Adipose tissue (tissue), 3 donors: ENCODE results near the gene PPP1R1A. TPM values are rescaled to one million over a fixed set of nuclear protein-coding genes. Genes with fewer than 3 reads are reported as not detected.

Source experiments
- H3K27ac ChIP-seq: one replicate; pipeline ENCODE4 v1.5.1; 2013; ENCODE audit warnings: low read depth, low read length
- WGBS, 3 donors: extraction: QIAGEN DNeasy Blood & Tissue Kit; methylation state at CpG; one replicate each; pipeline ENCODE4 v1.1.7; 2013; 5-methylcytosine and 5-hydroxymethylcytosine counted together
- polyA plus RNA-seq, 3 donors: library from polyadenylated mRNA; stranded (reverse); fragments of 200-250 nt; gene quantifications; one replicate each; pipeline ENCODE4 v1.2.3, GENCODE V29; 2013
- donor health status: healthy with polysubstance abuse.
- donor health status: Bipolar disorder and iron deficiency.
- donor health status: healthy.

The PPP1R1A gene, protein sequence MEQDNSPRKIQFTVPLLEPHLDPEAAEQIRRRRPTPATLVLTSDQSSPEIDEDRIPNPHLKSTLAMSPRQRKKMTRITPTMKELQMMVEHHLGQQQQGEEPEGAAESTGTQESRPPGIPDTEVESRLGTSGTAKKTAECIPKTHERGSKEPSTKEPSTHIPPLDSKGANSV
- polyA plus RNA-seq, result 100 to 1,000 TPM in 2 of 3 donors, 10 to 100 TPM in 1; 26.1 to 309 (median 212) TPM

DNA sequence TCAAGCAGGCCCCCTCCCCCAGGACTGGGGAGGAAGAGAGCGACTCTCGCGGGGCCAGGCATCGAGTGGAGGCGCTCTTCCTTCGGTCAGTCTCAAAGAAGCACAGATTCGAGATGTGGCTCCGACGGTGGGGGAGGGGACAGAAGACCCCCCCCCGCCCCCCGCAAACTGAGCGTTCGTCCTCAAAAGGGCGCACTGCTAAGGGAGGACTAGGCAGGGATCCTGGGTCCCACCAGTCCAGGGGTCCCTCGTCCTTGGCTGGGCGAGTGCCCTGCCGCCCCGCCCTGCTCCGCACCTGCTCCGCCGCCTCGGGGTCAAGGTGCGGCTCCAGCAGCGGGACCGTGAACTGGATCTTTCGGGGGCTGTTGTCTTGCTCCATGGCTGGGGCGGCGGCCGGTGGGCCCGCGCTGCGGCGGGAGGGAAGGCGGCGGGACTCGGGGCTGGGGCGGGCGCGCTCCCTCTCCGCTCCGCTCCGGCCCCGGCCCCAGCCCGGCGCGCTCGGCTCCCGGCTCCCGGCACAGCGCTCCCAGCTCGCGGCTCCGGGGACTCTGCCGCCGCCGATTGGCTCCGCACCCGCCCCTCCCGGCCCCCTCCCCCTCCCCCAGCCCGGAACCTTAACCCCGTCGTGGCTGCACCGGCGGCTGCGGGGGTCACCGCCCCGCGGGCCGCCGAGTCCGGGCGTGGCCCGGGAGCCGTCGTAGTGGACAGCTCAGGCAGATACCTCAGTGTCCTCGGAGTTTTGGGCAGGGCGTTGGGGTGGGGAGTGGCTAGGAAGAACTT is at the start of gene PPP1R1A:
Gene PPP1R1A, minus strand, starts transcription at position 550 of the 780 bp plus-strand sequence. Its CDS starts 171 bp downstream, at position 379.
- no peak within 1 kb of the TSS for H3K27ac ChIP-seq
- WGBS, 3 donors, result 1 to 3% (median 3%) methylated on average over 45 to 71 of the region's 77 CpGs

DNA sequence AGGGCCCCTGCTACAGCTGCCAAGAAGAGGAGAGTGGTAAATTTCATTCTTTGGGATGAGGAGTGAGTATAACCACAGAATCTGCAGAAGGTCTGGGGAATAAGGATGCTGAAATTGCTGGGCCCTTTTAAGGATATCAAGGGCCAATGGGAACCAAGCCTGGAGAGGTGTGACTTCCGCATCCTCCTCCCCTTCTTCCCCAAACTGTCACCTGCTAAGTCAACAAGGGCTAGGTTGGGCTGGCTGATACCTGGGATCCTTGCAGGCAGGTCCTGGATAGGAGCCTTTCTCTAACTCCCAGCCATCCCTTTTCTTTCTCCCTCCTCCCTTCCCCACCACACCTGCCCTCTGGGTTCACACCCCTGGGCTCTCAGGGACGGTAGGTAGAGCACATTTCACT is 46.3 kb upstream of the PPP1R1A start, which contains the start of gene LACRT:
Gene LACRT, minus strand, starts transcription at position 101 of the 400 bp plus-strand sequence. Its CDS starts 54 bp downstream, at position 47.
- WGBS, 3 donors, result 67 to 72% (median 70%) methylated on average over 2 of the region's 2 CpGs
- H3K27ac ChIP-seq, result no peak within 1 kb of the TSS

DNA sequence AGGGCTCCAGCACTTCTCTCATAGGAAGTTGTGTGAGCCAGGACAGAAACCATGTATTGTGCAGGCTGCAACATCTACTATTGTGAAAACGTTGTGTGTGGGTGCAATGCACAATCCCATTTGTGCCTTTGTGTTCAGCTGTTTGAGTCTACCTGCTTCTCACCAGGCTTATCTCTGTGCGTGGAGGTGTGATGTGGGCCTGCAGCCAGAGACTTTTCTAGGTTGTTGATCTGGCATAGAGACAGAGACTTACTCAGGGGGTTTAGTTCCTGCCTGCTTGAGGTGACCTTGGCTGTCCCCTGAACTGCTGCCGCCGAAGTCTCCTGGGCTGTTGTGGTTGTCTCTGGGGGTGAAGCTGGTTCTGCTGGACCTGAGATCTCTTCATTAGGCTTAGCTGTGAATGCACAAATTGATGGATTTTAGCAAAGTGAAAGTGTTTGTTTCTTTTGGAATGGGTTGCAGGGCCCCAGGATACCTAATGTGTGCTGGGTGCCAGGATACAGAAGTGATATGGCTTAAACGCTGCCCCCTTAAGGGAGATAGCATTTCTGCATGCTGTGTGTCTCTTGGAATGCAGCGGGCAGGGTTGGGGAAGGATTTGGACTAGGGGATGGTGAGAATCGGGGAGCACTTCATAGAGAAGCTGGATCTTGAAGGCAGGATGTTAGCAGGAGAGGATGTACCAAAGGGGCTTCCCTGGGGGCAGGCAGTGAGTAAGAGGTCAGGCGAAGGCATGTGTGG is 43.7 kb upstream of the PPP1R1A start:
- no peak overlapping the region for H3K27ac ChIP-seq
- 41 to 60% (median 59%) methylated on average over 8 of the region's 8 CpGs for WGBS, 3 donors

DNA sequence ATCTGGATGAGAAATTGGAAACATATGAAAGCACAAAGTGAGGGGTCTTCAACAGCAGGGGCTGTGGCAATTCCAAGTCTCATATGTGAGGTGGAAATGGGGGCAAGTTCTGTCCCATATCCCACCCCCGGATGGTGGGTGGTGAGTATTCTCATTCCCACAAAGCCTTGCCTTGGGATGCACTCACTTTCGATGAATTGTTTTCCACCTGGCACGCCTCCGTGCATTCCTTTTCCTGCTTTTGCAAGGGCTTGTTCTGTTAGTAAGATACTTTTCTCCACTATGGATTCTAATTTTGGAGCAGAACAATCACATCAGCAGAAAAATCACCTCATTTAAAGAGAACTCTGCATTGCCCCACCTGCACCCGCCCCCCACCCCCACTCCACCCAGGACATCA is 43.1 kb upstream of the PPP1R1A start:
- WGBS, 3 donors, result 56 to 71% (median 63%) methylated on average over 5 of the region's 5 CpGs
- no peak overlapping the region for H3K27ac ChIP-seq

DNA sequence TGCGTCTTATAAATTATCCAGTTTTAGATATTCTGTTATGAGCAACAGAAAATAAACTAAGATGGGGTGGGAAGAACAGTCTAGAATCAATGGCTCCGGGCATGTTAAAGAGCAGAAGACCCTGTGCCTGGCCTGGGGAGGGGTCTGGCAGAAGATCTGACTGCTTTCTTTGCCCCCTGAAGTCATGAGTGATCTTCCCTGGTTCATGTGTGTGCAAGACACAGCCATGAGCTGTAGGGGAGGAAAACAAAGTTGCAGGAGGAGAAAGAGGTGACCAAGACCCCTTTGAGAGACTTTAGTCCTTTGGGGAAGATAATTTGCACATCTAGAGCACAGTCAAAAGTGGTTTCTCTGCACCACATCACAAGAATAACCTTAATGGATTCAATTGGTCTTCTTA is 41.5 kb upstream of the PPP1R1A start:
- no peak overlapping the region for H3K27ac ChIP-seq
- WGBS, 3 donors, result 78 to 88% (median 85%) methylated on average over 2 of the region's 2 CpGs

DNA sequence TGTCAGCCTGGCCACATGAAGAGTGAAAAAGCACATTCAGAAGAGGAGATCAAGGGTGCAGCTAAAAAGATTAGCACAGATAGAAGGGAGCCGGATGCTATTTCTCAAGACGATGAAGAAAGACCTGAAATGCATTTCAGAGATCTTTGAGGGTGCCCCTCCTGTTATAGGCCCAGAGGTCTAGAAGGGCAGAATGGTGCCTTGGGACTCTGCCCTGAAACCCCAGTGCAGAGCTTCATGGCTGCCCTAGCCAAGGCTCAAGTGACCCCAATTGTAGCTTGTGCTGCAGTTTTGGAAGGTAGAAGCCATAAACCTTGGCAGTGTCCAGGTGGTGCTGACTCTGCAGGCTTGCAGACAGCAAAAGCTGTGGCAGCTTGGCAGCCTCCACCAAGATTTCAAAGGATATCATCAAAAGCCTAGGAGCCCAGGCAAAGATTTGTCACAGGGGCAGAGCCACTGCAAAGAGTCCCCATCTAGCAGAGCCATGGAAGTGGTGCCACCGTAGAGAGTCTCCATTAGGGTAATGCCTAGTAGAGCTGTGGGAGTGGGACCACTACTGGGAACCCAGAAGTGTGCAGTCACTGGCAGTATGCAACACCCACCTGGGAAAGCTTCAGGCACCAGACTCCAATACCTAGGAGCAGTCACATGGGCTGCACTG is 39.9 kb upstream of the PPP1R1A start:
- H3K27ac ChIP-seq, result no peak overlapping the region
- 91 to 95% (median 92%) methylated on average over 3 of the region's 3 CpGs for WGBS, 3 donors

DNA sequence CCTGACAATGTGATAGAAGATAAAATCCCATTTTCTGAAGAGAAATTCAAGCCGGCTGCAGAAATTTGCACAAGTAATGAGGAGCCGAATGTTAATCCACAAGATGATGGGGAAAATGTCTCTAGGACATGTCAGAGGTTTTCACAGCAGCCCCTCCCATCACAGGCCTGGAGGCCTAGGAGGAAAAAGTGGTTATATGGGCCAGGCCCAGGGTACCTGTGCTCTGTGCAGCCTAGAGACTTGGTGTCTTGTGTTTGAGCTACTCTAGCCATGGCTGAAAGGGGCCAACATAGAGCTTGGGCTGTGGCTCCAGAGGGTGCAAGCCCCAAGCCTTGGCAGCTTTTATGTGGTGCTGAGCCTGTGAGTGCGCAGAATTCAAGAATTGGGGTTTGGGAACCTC is 38.8 kb upstream of the PPP1R1A start:
- H3K27ac ChIP-seq, result no peak overlapping the region
- 83 to 94% (median 91%) methylated on average over 3 of the region's 3 CpGs for WGBS, 3 donors

DNA sequence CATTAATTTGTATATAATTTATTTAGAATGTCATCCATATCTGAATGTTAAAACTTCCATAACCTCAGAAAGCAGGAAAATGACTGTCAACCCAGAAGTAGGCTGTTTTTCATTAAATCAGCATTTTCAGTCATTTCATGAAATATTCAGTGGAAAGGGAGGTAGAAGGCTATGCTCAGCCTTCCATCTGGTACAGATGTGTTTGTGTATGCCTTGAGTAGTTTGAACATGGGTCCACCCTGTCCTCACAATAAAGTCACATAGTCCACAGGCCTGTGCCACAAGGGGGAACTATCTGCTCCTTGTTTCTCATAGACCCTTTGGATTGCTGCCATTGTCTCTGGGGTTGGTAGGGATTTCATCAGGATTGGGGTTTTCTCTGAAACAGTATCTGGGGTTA is 37.1 kb upstream of the PPP1R1A start:
- H3K27ac ChIP-seq, result no peak overlapping the region

DNA sequence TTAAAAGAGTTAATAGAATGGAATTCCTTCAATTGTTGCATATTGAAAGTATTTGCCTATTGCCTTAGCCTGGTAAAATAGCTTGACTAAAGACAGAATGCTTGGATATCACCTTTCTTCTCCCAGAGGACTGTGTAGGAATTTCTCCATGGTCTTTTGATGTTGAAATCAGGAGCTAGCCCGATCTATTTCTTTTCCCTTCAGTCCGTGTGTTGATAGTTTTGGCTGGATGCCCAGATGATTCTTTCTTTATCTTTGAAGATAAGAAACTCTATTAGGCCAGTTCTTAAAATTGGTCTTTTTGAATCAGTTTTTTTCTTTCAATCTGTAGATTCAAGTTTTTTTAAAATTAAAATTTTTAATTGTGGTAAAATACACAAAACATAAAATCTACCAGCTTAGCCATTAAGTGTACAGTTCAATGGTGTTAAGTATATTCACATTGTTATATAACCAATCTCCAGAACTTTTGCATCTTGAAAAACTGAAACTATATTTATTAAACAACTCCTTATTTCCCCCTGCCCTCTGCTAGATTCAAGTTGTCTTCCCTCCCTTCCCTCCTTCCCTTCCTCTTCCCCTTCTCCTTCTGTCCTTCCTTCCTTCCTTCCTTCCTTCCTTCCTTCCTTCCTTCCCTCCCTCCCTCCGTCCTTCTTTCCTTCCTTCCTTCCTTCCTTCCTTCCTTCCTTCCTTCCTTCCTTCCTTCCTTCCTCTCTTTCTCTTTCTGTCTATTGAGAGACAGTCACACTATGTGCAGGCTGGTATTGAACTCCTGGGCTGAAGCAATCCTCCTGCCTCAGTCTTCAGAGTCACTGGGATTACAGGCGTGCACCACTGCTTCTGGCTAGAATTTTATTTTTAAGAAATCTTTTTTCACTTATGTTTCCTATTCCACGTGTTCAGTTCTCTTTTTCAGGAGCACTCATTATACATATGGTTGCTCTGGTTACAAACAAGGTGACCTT is 36.1 kb upstream of the PPP1R1A start:
- H3K27ac ChIP-seq, result no peak overlapping the region
- WGBS, 3 donors, result 40 to 47% (median 44%) methylated on average over 5 of the region's 5 CpGs

DNA sequence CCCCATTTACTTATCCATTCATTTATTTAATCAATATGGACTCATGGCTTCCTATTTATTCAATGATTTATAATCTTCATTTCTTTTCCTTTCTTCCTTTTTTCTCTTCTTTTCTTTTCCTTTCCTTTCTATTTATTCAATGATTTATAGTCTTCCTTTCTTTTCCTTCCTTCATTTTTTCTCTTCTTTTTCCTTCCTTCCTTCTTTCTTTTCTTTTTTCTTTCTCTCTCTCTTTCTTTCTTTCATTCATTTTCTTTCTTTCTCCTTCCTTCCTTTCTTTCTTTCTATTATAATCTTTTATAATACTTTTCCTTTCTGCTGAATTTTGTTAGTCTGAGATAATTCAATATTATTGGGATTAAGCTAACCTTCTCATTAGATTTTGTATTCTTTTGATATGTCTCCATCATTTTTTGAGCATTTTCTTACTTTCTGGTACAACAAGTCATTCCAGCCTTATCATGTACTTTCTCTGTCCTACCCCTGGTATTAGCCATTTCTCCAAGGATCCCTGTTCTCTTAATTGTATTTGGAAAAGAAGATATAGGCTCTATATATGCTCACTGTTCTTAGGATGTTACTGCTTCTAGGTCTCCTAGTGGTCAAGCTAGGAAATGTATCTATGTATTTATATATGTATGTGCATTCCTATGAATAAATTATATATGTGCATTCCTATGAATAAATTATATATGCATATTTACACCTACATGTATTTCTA is 34.2 kb upstream of the PPP1R1A start:
- no peak overlapping the region for H3K27ac ChIP-seq

DNA sequence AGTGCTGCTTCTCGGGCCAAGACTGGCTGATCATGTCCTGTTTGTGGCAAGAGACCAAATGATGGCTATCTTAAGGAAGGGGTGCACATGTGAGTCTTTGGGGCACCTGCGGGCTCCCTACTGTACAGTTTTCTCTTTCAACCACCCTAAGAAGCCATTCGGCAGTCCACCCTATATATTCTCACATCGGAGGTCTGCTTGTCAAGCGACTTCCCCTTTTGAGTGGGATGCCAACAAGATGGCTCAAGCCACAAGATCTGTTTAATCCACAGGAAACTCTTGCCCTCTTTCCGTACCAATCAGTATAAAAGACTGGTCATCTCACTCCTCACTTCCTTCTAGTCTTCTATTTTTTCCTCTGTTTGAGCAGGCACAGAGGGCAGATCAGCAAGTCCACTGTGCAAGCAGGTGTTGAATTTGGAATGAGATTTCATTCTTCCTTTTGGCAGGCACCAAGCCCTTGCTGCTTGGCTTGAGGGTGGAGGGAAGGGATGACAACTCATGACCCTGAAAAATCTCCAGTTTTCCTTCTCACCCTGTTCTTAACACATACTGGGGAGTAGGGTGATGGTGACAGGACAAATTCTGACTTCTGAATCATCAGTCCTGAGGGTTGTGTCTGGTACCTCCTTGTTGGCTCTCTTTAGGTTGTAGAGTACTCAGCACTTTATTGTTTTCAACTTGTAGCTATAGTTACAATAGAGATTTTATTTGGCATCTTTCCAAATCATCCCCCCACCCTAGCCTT is 28.6 kb upstream of the PPP1R1A start:
- no peak overlapping the region for H3K27ac ChIP-seq
- 40 to 67% (median 48%) methylated on average over 6 of the region's 6 CpGs for WGBS, 3 donors

DNA sequence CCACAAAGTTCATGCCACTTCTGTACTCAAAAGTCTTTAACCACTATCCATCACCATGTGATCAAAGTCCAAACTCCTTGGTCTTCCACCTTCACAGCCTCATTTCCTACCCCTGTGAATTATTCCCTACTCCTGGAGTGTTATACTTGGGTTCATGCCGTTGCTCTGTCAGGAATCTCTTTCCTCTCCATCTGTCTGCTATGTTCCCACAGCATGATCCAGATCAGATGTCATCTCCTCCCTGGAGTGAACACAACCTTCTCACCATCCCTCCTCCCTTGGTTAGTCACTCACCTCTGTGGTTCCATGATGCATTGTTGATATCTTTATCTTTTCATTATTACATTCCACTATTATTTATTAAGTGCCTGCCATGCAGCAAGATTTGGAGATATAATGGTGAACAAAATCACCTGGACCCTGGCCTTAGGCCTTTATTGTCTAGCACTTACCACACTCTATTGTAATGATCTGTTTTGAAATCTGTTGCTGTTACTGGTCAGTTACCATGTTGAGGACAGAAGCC is 23.8 kb upstream of the PPP1R1A start:
- WGBS, 3 donors, result 37 to 69% (median 69%) methylated on average over 1 of the region's 1 CpG

DNA sequence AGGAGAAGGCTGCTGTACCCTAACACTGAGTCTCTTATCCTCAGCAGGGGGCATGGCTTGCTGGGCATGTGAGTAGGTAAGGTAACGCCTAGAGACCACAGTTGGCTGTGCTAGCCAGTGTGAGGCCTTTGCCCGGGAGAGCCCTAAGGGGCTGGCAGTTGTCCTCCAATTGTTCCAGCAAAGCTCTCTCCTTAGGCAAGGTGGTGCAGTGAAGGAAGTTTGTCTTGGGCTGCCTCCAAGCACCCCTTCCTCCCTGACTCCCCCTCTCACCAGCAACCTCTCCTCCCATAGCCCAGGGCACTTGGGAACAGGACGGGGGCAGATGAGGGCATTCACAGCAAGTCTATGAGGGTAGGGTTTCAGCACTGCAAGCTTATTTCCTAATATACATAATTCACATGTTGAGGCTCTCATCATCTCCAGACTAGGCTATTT is 23.3 kb upstream of the PPP1R1A start:
- 76 to 83% (median 77%) methylated on average over 3 of the region's 3 CpGs for WGBS, 3 donors
- H3K27ac ChIP-seq, result no peak overlapping the region

More for the DNA sequence above, 23.8 kb upstream of the PPP1R1A start:
- no peak overlapping the region for H3K27ac ChIP-seq

DNA sequence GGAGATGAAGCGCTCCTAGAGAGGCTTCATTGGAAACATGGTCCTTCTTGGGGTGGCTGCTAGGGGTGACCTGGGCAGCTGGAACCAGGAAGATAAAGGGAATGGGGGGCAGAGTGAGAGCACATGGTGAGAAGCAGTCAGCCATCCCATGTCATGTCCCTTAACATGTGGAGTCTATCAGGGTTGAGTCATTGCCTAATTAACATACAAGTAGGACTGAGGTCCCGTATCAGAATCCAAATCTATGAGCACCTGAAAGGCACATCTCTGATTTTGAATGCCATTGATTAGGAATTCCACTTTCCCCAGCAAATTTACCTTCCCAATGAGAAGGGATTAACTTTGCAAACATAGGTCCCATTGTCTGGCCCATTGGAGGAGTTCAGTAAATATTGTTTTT is 20.3 kb upstream of the PPP1R1A start:
- WGBS, 3 donors, result 50 to 83% (median 73%) methylated on average over 2 of the region's 2 CpGs
- no peak overlapping the region for H3K27ac ChIP-seq

DNA sequence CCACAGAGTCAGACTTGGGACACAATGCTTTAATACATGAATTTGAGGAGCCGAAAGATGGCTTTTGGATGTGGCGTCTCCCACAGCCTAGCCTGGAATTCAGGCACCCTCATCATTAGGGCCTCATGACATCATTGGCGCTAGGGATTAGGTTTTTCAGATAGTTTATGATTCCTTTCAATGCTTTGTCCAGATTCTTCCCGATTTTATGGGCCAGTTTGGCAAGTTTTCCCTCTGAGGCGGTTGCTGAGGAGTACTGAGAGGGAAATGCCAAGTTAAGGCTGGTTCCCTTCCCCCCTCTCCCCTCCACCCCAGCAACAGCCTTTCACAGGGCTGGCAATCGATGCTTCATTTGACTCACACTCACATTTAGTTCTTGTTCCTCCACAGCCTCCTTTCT is 19.7 kb upstream of the PPP1R1A start:
- 62 to 76% (median 67%) methylated on average over 6 of the region's 6 CpGs for WGBS, 3 donors
- H3K27ac ChIP-seq, result no peak overlapping the region

DNA sequence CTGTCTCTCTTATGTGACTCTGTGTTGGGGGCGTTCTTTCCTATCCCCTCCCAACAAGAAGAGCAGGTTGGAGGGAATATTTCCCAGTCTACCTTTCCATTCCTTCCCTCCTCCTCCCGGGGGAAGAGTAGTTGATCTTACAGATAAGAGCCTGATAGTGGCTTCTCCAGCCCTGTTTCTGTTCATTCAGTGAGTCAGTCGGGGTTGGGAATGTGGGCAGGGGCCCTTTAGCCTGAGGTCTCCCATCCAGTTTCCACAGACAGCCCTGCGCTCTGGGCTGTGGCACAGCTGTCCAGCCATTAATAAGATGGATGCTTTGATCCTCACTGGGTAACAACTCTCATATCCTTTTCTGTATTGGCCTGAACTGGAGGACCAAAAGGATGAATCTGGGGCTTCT is 18.1 kb upstream of the PPP1R1A start:
- H3K27ac ChIP-seq, result no peak overlapping the region
- WGBS, 3 donors, result 42 to 58% (median 51%) methylated on average over 3 to 4 of the region's 4 CpGs
